GM19238 (cell line): ENCODE measurements around the gene CPED1.
"Not testable (repeated sequence)": the region's sequence is repeated elsewhere in the genome, so short reads cannot be mapped to it uniquely, and the experiment has no call there.

ENCODE experiments used
- DNase-seq: peaks from one replicate; pipeline ENCODE4 v3.0.0; 2011; ENCODE audit warnings: low spot score; ENCODE audit not compliant: insufficient read length

Gene CPED1

DNA sequence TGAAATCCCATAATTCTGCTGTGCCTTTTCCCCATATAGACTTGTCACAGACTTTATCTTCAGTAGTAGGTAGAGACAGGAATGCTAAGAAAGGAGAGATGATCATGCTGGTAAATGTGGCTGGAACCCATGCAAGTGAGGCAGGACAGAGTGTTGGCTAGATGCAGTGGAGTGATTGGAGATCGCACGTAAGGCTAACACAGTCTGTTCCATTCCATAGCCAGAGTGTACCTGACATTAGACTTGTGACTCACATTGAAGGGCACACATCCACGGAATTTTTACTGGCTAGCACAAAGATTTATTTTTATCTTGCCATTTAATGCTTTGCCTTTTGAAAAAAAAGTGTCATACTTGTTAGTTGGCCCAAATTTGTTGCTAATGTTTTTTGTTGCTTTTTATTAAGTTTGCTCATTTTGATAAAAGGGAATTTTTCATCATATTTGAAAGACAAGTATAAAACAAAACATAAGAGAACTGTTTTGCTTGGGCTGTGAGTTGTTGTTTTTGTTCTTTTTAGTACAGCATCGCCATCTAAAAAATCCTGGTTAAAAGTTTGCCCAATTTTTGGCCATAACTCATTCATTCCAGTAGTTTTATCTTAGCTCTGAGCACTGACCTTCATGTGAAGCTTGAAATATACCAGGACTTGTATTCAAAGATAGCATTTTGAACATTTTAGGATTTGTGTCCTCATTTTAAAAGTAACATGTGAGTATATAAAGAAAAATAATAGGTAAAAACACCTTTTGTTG lies 81.0 kb downstream of the CPED1 start:
- no peak for DNase-seq

DNA sequence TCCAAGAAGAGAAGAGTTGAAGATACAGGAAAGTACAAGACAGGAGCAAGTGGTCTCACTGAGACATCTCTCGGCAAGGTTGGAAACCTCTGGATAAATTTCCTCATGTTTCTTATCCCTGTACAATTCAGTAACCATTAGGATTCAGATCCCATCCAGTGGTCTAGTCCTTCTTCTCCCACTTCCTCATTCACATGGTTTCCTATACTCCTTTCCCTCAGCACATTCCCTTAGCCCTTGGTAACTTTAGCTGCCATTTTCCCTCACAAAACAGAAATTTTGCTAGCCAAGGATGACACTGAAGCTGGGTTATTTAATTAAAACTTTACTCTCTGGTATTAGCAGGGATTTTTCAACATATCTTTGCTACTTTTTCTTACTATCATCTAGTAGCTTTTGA lies 82.6 kb downstream of the CPED1 start:
- DNase-seq: no peak

GRCh38 chr7:121071662-121072061 lies 83.2 kb downstream of the CPED1 start:
- DNase-seq: no peak

DNA sequence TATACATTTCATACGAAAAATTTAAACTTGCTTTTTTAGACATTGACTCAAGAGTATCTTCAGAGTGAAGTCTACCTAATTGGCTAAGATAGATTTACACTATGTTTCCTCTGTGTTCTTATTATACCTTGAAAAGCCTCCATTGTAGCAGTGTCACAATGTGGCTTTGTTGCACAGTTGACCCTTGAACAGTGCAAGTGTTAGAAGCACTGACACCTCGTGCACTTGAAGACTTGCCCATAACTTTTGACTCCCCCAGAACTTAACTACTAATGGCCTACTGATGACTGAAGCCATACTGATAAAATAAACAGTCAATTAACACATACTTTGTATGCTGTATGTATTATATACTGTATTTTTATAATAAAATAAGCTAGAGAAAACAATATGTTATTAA lies 84.3 kb downstream of the CPED1 start:
- DNase-seq: no peak

GRCh38 chr7:121073463-121074099 lies 85.1 kb downstream of the CPED1 start:
- DNase-seq: no peak

GRCh38 chr7:121075424-121075841 lies 86.9 kb downstream of the CPED1 start:
- DNase-seq: not testable (repeated sequence)

- DNase-seq: no peak
These were observed 87.4 kb downstream of the CPED1 start for GRCh38 chr7:121075952-121076349.

- no peak for DNase-seq
These were observed 88.0 kb downstream of the CPED1 start for GRCh38 chr7:121076350-121077164.

- DNase-seq: no peak
These were observed 88.7 kb downstream of the CPED1 start for GRCh38 chr7:121077165-121077630.

DNA sequence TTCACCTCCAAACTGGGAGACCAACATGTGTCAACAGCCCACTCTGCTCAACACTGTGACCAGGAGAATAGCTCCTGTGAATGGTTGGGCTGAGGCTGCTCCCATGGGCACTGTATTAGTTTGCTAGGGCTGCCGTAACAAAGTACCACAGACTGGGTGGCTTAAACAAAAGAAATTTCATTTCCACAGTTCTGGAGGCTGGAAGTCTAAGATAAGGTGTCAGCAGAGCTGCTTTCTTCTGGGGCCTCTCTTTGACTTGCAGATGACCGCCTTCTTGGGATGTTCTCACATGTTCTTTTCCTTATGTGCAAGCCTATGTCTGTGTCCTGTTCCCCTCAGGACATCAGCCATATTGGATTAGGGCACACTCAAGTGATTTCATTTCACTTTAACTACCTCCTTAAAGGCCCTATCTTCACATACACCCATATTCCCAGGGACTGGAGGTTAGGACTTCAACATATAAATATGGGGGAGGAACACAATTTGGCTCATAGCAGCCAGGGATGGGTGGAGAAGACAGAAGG lies 90.3 kb downstream of the CPED1 start:
- DNase-seq: no peak

DNA sequence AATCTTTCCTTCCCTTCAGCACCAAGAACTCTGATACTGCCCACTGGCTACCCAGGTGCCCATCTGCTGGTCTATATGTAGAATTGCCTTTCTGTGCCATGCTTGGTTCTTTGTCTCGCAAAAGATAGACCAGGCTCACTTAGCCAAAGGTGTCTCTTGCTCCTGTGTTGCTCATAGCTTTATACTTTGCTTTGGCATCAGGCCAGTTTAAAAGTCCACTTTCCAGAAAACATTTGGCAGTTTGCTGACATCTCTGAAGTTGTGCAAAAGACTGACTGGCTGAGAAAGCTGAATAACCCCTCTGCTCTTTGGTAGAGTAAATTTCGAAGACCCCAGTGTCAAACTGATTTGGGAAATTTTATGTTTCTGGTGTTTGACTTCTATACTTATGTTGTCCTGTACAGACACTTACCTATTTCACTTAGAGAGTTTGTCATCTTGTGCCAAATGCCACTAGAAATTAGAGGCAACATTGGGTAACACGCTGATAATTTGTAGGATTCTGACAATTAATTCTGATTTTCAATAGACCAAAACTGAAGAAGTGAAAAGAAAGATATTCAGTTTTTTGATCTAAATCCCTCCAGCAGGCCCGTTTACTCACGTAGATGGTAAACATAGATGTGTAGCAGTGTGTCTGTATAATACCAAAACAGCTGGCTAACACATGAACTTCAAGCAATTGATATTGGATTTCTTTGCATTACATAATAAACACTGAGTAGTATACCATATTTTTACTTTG lies 91.1 kb downstream of the CPED1 start:
- DNase-seq: no peak

- DNase-seq: no peak
These were observed 91.9 kb downstream of the CPED1 start for GRCh38 chr7:121080257-121080912.

GRCh38 chr7:121080913-121081326 lies 92.4 kb downstream of the CPED1 start:
- DNase-seq: no peak

- no peak for DNase-seq
These were observed 92.9 kb downstream of the CPED1 start for GRCh38 chr7:121081327-121081936.

GRCh38 chr7:121082400-121083101 lies 94.0 kb downstream of the CPED1 start:
- DNase-seq: no peak

DNA sequence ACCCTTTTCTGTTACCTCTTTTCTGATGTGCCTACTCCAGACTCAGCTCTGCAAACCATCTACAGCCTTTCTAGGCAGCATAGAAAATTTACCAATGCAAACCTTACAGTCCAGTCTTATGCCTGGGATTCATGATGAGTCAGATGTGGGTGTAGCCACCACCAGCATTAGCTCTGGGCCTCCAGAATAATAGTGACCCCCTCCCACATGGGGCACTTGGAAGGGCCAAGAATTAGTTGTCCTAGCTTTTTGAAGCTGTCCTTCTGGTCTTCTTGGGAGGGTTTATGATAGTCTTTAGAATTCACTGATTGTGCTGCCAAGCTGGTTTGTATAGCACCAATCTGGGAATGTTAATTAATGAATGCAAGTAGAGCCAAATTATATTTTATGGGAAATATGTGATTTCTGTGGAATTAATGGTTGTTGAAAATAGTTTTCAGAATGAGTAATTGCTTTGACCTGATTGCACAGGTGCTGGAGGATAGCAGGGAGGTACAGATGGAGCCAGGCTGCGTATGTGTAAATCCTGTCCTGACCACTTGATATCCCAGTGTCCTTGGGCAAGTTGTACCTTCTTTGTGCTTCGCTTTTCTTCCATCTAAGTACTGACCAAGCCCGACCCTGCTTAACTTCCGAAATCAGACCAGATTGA lies 94.8 kb downstream of the CPED1 start:
- no peak for DNase-seq

DNA sequence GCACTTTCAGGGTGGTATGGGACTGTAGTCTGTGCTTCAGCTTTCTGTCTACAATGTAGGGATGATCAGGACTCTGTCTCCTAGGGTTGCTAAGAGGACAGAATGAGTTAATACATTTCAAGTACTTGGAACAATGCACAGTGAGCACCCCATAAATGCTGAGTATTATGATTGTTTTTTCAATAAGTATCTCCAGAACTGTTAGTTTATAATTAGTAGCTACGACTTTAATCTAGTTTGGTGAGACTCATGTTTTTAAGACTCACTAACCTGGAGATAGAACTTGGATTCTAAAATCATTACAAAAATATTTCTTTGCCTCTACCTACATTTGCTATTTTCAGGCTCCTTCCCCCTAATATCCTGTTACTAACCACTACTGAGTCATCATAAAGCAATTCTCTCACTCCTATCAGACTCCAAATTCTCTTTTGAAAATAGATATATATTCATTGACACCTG lies 95.3 kb downstream of the CPED1 start:
- no peak for DNase-seq

DNA sequence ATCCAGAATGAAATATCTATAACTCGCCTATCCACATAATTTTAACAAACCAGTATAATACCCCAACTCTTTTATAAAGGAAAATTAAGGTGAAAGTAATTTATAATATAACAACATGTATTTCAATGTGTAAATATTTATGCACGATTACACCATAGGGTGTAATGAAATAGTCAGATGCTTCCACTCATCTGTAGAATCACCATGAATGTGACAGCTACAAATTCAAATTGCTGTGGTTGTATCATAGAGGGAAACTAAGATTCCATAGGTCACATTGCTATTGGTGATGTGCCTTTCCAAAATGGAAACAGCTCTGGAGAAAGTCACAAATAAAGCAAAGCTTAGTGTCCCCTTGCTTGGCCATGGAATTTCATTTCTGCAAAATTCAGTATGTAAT lies 95.7 kb downstream of the CPED1 start:
- DNase-seq: no peak

DNA sequence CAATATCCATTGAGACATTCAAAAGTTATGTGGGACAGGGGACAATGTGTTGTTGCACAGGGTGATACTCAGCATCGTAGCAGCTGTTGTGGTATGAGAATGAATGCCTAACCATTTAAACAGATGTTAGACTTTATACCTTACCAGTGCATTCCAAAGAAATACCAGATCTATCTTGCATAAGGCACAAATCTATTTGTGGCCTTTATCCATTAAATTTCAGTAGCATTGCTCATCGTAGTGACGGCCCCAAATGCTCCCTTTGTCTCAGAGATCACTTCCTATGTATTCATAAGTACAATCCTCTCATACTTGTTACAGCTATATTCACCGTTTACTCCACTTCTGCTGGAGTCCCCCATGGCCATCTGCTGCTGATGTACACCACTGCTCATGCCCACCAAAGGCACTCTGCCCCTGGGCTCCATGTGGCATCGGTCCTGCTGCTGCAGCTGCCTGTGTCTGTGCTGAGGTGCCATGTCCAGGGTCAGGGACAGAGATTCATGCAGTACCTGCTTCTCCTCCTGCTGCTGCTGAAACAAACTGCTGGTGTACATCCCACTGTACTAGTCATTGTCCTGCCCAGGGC lies 96.3 kb downstream of the CPED1 start:
- DNase-seq: no peak
